GM19328 (cell line): ENCODE results near the gene SLC1A1.
"Not testable (repeated sequence)": the region's sequence is repeated elsewhere in the genome, so short reads cannot be mapped to it uniquely, and the experiment has no call there.

ENCODE experiments used
- ATAC-seq: cut with Tn5 transposase; IDR thresholded peaks from one replicate; pipeline ENCODE4 v1.9.1; 2021; ENCODE audit warnings: mild to moderate bottlenecking, moderate library complexity; ENCODE audit not compliant: unreplicated experiment

SLC1A1 gene

GRCh38 chr9:4504250-4504649 is 14.0 kb downstream of the SLC1A1 start:
- no peak for ATAC-seq

GRCh38 chr9:4506490-4506889 is 16.2 kb downstream of the SLC1A1 start:
- no peak for ATAC-seq

- ATAC-seq: no peak
These were observed 17.2 kb downstream of the SLC1A1 start for GRCh38 chr9:4507306-4508130.

GRCh38 chr9:4508246-4508906 is 18.1 kb downstream of the SLC1A1 start:
- ATAC-seq: no peak

GRCh38 chr9:4508907-4509589 is 18.8 kb downstream of the SLC1A1 start:
- no peak for ATAC-seq

GRCh38 chr9:4509590-4509984 is 19.3 kb downstream of the SLC1A1 start:
- ATAC-seq: no peak

- ATAC-seq: no peak
These were observed 20.5 kb downstream of the SLC1A1 start for GRCh38 chr9:4510546-4511322.

GRCh38 chr9:4514252-4515128 is 24.2 kb downstream of the SLC1A1 start:
- ATAC-seq: no peak

- no peak for ATAC-seq
These were observed 25.7 kb downstream of the SLC1A1 start for GRCh38 chr9:4515958-4516375.

GRCh38 chr9:4517274-4517673 is 27.0 kb downstream of the SLC1A1 start:
- ATAC-seq: no peak

GRCh38 chr9:4519604-4520003 is 29.3 kb downstream of the SLC1A1 start:
- ATAC-seq: no peak

GRCh38 chr9:4520055-4520454 is 29.8 kb downstream of the SLC1A1 start:
- ATAC-seq: no peak

- no peak for ATAC-seq
These were observed 40.1 kb downstream of the SLC1A1 start for GRCh38 chr9:4530375-4530774.

- ATAC-seq: not testable (repeated sequence)
These were observed 40.6 kb downstream of the SLC1A1 start for GRCh38 chr9:4530831-4531230.

GRCh38 chr9:4531355-4531754 is 41.1 kb downstream of the SLC1A1 start:
- ATAC-seq: not testable (repeated sequence)

- ATAC-seq: not testable (repeated sequence)
These were observed 43.6 kb downstream of the SLC1A1 start for GRCh38 chr9:4533881-4534280.

GRCh38 chr9:4536196-4536595 is 45.9 kb downstream of the SLC1A1 start:
- ATAC-seq: not testable (repeated sequence)

- ATAC-seq: no peak
These were observed 47.3 kb downstream of the SLC1A1 start for GRCh38 chr9:4537581-4537980.

- no peak for ATAC-seq
These were observed 47.8 kb downstream of the SLC1A1 start for GRCh38 chr9:4538107-4538506.

- ATAC-seq: no peak
These were observed 48.4 kb downstream of the SLC1A1 start for GRCh38 chr9:4538621-4539020.
